Heart left ventricle (tissue), 13 donors: Measurements from ENCODE around the gene CNOT9.

ENCODE experiments used
- CTCF ChIP-seq, 12 donors: fragments of 200-600 bp; sonication (generic) in 4 of 12; IDR thresholded peaks; one replicate each; pipeline versions ENCODE4 v1.5.0 to v1.8.0; 2018 to 2022; ENCODE audit warnings: antibody characterized with exemption in 12 of 12, mild to moderate bottlenecking in 5 of 12
- POLR2A ChIP-seq, 2 donors: fragments of 450-650 bp; IDR thresholded peaks; one replicate each; pipeline ENCODE4 v1.6.1; 2017; ENCODE audit warnings: antibody characterized with exemption in 2 of 2, mild to moderate bottlenecking in 2 of 2, moderate library complexity in 2 of 2
- donor health status: ischemic (EF 13 %, LVEDD 7.1; RV severe dilation, severe dysfunction).
- donor health status: DM: no; HTN: yes; CAD: no.
- donor health status: DM: no; HTN: no; CAD: no.
- donor health status: ischemic (EF 25% LVEDD 6.9; RV normal size, moderate dysfunction).
- donor health status: ischemic (EF 25% LVEDD 5.7; RV mildly dilated, moderate dysfunction).
- donor health status: ischemic (EF 35%, LVEDD 5.7; RV mildly dilated, moderate dysfunction).
- donor health status: nonischemic (EF 11% LVEDD 7.7; RV severe dilation, severe dysfunction).
- donor health status: DM: yes; HTN: yes; CAD: no.
- donor health status: PGD.
- donor health status: ischemic (EF 29% LVEDD 5.4; RV normal size, mild dysfunction).
- donor health status: nonischemic (EF 23%, LVEDD 6.1; RV moderate dilation, normal function).

- TF ChIP-seq CTCF (IDR thresholded peaks at IDR 0.05) (no peak), POLR2A (IDR thresholded peaks at IDR 0.05) (no peak)
These were observed 54.7 kb downstream of the CNOT9 start for GRCh38 chr2:218623366-218623705.
